ENCODE results near the gene NME7. TPM values are rescaled to one million over a fixed set of nuclear protein-coding genes. Genes with fewer than 3 reads are reported as not detected.

Gene NME7
- total RNA-seq, 1 experiment from 2014 or later, result 36.5 TPM

- Mint-ChIP-seq H3K36me3 (ENCODE audit: insufficient read depth, unreplicated experiment) (no peaks in the 10 kb centered on the region), H3K9me3 (ENCODE audit: unreplicated experiment) (no peaks in the 10 kb centered on the region), H3K27ac (ENCODE audit: low read depth, unreplicated experiment) (no peak overlapping the region), H3K4me1 (ENCODE audit: insufficient read depth, unreplicated experiment) (no peaks in the 10 kb centered on the region), H3K27me3 (ENCODE audit: insufficient read depth, unreplicated experiment) (no peaks in the 10 kb centered on the region), H3K4me3 (ENCODE audit: unreplicated experiment) (no peak overlapping the region)
- TF ChIP-seq, protein P1, sequence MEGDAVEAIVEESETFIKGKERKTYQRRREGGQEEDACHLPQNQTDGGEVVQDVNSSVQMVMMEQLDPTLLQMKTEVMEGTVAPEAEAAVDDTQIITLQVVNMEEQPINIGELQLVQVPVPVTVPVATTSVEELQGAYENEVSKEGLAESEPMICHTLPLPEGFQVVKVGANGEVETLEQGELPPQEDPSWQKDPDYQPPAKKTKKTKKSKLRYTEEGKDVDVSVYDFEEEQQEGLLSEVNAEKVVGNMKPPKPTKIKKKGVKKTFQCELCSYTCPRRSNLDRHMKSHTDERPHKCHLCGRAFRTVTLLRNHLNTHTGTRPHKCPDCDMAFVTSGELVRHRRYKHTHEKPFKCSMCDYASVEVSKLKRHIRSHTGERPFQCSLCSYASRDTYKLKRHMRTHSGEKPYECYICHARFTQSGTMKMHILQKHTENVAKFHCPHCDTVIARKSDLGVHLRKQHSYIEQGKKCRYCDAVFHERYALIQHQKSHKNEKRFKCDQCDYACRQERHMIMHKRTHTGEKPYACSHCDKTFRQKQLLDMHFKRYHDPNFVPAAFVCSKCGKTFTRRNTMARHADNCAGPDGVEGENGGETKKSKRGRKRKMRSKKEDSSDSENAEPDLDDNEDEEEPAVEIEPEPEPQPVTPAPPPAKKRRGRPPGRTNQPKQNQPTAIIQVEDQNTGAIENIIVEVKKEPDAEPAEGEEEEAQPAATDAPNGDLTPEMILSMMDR (IDR thresholded peaks at IDR 0.05; ENCODE audit: unreplicated experiment), result no peak
- DNase-seq (ENCODE audit: unreplicated experiment), result no peak
- CTCF ChIA-PET, result interaction anchor here (0.9 to 1.3 kb wide), 3 partner anchors 8 to 560 kb away, joined by 3 to 4 read pairs (median 3); no protein-coding TSS in a partner anchor
- no TSS peak for BruUV-seq (replicated peaks)
- intact Hi-C loops (cut with micrococcal nuclease), result no loop called here
- POLR2A ChIA-PET, result no interaction called here
These were observed 171.4 kb downstream of the NME7 start for GRCh38 chr1:169196161-169196560.

DNA sequence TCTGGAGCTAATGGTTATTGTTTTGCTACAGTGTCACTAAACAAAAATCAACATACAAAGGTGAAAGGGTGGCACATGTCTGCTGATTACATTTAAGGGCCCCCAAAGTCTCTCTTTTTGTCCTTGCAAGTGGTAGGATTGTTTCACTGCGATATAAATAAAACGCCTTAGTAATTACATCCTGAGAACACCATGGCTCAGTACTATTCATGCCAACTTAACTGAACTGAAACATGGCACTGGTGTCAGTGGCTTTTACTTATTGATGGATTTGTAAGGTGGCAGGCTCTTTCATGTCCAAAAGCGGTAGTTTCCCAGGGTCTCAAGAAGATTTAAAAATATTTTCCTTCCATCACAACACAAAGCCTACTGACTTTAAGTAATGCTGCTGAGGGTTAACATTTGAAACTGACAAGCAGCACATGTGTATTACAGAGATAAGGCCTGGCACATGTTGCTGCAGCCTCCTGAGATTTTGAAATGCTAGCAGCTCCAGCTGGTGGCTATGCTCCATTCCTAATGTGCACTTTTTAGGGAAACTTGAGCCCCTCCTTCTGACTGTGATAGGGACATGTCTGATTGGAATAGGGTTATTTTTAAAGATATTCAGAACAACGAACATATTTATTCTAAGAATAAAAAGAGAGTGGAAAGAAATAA is 174.3 kb downstream of the NME7 start:
- Mint-ChIP-seq H3K27ac (ENCODE audit: low read depth, unreplicated experiment) (no peak overlapping the region), H3K4me3 (ENCODE audit: unreplicated experiment) (no peak overlapping the region), H3K9me3 (ENCODE audit: unreplicated experiment) (no peaks in the 10 kb centered on the region), H3K27me3 (ENCODE audit: insufficient read depth, unreplicated experiment) (no peaks in the 10 kb centered on the region), H3K4me1 (ENCODE audit: insufficient read depth, unreplicated experiment) (no peaks in the 10 kb centered on the region), H3K36me3 (ENCODE audit: insufficient read depth, unreplicated experiment) (no peaks in the 10 kb centered on the region)
- CTCF ChIA-PET, result interaction anchor here (0.6 to 1.0 kb wide), 3 partner anchors 10 to 24 kb away, joined by 3 to 4 read pairs (median 3); no protein-coding TSS in a partner anchor
- BruUV-seq (replicated peaks), result no TSS peak
- TF ChIP-seq, protein P1 (IDR thresholded peaks at IDR 0.05; ENCODE audit: unreplicated experiment), result no peak
- intact Hi-C loops (cut with micrococcal nuclease), result no loop called here
- DNase-seq (ENCODE audit: unreplicated experiment), result no peak
- POLR2A ChIA-PET, result interaction anchor here (0.6 kb wide), 1 partner anchor 79 kb away, joined by 3 read pairs; no protein-coding TSS in a partner anchor

DNA sequence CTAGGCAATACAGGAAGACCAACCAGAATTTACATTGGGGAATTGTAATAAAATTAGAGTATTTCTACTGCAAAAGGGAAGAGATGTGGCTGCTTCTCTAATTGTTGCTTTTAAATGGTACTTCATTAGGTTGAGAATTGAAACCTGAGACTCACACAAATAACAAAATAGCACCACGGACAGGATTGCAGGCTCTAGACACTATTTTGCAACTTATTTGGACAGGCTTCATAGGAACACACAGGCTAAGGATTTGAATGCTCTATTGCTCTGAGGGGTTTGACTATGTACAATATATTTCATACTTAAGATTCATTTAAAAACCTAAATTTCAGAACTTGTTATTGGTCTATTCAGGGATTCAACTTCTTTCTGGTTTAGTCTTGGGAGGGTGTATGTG is 181.5 kb downstream of the NME7 start:
- Mint-ChIP-seq H3K4me1 (ENCODE audit: insufficient read depth, unreplicated experiment) (peaks cover 5% of the 10 kb centered on the region), H3K36me3 (ENCODE audit: insufficient read depth, unreplicated experiment) (no peaks in the 10 kb centered on the region), H3K4me3 (ENCODE audit: unreplicated experiment) (no peak overlapping the region), H3K9me3 (ENCODE audit: unreplicated experiment) (no peaks in the 10 kb centered on the region), H3K27ac (ENCODE audit: low read depth, unreplicated experiment) (no peak overlapping the region), H3K27me3 (ENCODE audit: insufficient read depth, unreplicated experiment) (no peaks in the 10 kb centered on the region)
- peak; percentile 22 for DNase-seq (ENCODE audit: unreplicated experiment)
- TF ChIP-seq, protein P1 (IDR thresholded peaks at IDR 0.05; ENCODE audit: unreplicated experiment), result no peak
- POLR2A ChIA-PET, result no interaction called here
- BruUV-seq (replicated peaks), result no TSS peak
- CTCF ChIA-PET, result no interaction called here
- intact Hi-C loops (cut with micrococcal nuclease), result no loop called here

DNA sequence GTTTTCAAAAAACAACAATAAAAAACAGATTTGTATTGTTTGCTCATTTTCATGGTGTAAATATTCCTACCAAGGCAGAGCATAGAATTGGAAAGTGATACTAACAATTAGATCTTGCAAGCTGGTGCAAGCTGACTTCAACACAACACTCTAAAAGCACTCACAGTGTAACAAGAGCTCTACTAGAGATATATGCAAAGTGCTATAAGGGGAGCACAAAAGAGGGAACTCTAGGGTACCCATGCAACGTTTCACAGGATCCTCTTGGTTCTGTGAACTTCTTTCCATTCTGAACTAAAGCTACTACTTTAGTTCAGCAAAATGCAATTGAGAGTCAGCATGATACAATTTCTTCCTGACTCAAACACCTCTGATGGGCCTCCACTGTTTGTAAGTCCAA is 182.8 kb downstream of the NME7 start:
- no peaks in the 10 kb centered on the region for H3K36me3 Mint-ChIP-seq (ENCODE audit: insufficient read depth, unreplicated experiment)
- H3K9me3 Mint-ChIP-seq (ENCODE audit: unreplicated experiment), result no peaks in the 10 kb centered on the region
- DNase-seq (ENCODE audit: unreplicated experiment), result no peak
- H3K4me1 Mint-ChIP-seq (ENCODE audit: insufficient read depth, unreplicated experiment), result peaks cover 5% of the 10 kb centered on the region
- POLR2A ChIA-PET, result no interaction called here
- TF ChIP-seq, protein P1 (IDR thresholded peaks at IDR 0.05; ENCODE audit: unreplicated experiment), result no peak
- CTCF ChIA-PET, result no interaction called here
- no TSS peak for BruUV-seq (replicated peaks)
- H3K27me3 Mint-ChIP-seq (ENCODE audit: insufficient read depth, unreplicated experiment), result no peaks in the 10 kb centered on the region
- H3K27ac Mint-ChIP-seq (ENCODE audit: low read depth, unreplicated experiment), result no peak overlapping the region
- intact Hi-C loops (cut with micrococcal nuclease), result no loop called here
- H3K4me3 Mint-ChIP-seq (ENCODE audit: unreplicated experiment), result no peak overlapping the region

Data from MCF 10A (cell line).